ENCODE results near the gene TCP1.
"Not testable (repeated sequence)": the region's sequence is repeated elsewhere in the genome, so short reads cannot be mapped to it uniquely, and the experiment has no call there.

TCP1 gene

DNA sequence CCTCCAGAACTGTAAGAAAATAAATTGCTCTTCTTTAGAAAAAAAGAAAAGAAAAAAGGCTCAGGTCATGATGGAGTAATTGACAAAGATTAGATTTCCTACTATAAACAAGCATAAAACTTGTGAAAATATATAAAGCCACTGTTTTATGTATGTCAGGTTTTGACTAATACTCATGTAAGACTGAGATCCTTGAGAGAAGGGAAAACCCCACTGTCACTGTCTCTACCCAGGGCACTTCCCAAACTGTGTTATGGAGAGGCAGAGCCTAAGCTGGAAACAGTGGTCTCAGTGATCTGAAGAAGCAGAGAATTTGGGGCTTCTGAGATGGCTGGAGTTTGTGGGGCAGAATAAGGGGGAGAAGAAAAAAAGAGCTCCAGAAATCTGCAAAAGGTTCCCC is 19.9 kb downstream of the TCP1 start:
- DNase-seq = no peak

DNA sequence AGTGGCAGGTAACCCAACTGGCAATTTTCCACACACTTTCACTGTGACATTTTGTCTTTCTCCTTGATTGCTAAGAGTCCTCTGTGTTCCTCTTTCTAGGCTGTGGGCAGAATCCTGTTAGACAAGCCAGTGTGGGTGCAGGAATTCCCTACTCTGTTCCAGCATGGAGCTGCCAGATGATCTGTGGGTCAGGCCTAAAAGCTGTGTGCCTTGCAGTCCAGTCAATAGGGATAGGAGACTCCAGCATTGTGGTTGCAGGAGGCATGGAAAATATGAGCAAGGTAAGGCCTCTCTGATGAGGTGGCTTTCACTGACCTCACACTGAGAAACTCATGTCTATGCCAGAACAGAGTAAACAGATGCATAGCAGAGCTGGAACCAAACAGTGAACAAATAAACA is 22.5 kb downstream of the TCP1 start:
- DNase-seq = no peak

DNA sequence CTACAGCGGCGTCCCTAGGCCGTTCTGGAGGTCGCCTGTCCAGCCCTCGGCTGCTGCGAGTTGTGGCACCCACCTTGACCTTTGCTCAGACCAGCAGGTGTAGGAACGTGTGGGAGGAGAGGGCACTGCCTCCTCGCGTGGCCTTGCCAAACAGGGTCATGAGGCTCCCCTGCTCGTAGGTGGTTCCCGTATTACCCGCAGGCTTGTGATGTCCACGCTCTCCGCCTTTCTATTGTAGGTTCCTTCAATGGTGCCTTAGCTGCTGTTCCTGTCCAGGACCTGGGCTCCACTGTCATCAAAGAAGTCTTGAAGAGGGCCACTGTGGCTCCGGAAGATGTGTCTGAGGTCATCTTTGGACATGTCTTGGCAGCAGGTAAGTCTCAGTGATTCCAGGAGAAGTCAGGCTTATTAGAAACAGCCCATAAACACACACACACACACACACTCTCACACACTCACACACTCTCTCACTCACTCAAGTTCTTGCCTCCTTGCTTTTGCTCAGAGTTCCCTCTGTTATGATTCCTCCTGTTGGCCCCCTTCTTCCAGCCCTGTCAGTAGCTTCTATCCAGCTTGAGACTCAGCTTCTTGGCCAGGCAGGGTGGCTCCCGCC is 26.6 kb downstream of the TCP1 start:
- DNase-seq = no peak

DNA sequence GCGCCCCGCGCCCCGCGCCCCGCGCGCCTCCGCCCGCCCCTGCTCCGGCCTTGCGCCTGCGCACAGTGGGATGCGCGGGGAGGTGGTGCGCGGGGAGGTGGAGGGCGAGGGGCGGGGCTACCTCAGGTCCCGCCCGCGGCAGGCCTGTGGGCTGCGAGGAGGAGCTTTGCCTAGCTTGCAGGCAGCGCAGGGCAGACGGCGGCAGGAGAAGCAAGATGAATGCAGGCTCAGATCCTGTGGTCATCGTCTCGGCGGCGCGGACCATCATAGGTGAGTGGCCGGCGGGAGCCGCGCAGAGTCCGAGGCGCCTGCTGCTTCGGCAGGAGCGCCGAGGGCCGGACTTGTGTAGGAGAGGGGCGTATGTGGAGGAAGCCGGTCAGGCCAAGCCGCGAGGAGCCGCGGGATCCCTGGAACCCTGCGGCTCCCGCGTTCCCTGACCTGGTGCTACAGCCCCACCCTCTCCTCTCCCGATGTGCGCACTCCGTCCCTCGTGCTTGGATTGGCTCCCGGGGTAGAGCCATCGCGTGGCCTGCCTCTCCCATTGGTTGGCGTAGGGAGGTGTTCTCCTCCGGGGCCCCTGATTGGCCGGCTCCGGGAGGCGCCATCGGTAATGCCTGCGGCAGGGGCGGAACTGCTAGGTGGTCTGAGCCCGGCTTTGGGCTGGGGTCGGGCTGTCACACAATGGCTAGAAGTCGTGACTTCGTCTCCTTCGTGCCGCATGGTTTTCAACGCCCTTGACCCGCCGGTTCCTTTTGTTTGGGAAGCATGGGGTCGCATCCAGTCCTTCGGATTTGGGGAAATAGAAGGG is 27.3 kb downstream of the TCP1 start, which contains the start of gene ACAT2:
ACAT2 (plus strand) TSS at position 173 of the 808 bp plus-strand sequence; CDS start at position 216, 43 bp downstream.
- DNase-seq = peak; percentile 91

DNA sequence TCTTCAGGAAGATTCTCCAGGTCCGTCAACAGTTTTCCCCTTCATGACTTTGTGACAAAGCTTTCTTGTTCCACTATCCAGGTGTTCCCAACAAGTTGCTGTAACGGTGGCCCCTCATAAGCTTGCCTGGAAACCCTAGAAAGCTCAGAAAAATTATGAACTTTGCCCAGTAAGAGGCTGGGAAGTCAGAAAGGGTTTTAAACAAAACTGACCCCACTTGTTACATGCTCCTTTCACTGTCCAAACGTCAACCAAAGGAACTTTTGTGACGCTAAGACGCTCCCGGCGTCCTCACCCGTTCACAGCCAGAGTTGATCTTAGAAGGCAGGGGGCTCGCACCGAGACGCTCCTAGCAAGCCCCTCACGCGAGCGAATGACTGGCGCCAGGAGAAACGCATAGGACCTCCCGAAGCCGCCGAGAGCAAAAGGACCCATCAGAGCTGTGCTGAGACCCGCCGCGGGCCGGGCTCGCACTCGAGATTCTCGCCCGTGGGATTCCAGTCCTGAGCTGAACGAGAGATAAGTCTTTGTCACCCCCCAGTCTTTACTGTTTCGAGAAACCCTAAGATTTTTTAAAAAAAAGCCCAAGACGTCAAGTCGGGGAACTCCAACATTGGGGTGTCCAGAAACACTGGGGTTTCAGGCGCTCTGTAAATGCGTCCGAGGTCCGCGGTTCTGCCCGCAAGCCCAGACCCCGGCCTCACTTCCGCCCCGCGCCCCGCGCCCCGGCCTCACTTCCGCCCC is 28.1 kb downstream of the TCP1 start:
- DNase-seq = no peak

DNA sequence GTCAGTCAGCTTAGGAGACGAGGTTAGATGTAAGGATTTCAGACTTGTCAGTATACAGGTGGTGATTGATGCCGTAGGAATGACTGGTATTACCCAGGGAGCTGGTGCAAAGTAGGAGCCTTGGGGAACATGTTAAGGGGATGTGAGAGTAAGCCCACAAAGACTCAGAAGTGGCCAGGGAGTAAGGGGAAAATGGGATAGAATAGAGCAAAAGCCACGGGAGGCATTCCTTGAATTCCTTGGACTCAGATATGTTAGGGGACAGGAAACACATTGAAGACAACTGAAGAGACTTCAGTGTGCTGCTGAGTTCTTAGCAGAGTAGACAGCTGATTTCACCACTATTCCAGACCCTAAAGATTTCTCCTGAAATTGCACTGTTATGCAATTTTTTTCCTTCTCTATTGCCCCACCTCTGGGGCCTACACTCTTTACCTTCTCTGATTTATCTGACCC is 28.8 kb downstream of the TCP1 start:
- no peak for DNase-seq

DNA sequence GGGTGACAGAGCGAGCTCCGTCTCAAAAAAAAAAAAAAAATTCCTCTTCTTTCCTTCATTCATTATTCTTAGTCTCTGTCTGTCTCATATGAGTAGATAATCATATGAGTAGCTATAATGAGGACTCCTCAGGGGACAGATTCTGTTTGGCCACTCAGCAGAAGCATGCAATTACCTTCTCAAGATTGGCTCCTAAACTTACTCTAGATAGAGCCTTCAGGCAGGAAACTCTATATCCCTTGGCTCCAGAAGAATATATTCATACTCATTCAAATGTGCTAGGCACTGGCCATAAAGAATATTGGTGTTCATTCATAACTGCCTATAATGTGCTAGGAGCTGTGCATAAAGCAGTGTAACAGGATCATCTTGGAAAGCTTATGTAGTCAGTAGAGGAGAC is 29.8 kb downstream of the TCP1 start:
- DNase-seq = no peak

DNA sequence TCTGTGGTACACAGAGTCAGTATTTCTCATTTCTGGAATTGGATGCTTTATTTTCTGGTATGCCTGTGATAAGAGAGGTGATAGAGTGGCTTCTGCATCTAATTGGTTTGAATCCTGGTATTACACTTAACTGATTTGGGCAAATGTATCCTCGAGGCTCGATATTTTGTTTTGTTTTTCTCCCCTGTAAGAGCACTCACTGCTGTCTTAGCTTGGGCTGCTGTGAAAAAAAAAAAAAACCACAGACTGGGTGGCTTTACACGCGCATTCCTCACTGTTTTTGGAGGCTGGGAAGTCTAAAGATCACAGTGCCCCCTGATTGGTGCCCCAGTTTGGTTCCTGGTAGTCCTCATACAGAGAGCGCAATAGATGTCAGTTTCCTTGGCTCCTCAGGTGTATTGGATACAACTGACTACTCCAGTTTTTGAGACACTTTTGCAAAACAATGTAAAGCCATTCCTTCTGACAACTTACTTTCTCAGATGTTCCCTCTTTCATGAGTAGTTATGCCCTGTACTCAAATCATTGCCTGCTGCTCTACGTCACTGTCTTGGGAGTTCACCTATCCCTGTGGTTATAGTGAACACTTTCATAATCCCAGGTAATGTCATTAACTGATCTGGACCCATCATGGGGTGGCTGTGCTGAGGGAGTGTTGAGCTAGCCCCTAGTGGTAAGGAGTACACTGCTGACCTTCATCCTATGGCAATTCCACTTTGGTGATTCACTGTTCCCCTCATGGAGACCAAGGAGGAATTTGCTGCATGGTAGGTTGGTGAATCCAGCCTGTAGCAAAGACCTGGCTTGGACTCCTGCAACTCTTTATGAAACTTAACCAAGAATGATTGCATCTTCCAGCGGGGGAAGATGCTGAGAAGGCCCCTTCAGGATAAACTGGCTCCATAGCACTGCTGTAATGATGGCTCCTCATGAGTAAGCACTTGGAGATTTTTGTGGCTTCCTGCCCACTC is 31.1 kb downstream of the TCP1 start:
- DNase-seq = no peak

DNA sequence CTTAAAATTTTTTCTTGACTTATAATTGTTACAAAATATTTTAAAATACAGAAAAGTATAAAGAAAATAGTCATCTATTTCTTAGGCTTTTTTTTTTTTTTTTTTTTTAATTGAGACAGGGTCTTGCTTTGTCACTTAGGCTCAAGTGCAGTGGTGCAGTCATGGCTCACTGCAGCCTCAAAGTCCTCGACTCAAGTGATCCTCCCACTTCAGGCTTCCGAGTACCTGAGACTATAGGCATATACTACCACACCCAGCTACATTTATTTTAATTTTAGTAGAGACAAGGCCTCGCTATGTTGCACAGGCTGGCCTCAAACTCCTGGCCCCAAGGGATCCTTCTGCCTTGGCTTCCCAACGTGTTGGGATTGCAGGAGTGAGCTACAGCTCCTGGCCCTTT is 32.9 kb downstream of the TCP1 start:
- DNase-seq = no peak

DNA sequence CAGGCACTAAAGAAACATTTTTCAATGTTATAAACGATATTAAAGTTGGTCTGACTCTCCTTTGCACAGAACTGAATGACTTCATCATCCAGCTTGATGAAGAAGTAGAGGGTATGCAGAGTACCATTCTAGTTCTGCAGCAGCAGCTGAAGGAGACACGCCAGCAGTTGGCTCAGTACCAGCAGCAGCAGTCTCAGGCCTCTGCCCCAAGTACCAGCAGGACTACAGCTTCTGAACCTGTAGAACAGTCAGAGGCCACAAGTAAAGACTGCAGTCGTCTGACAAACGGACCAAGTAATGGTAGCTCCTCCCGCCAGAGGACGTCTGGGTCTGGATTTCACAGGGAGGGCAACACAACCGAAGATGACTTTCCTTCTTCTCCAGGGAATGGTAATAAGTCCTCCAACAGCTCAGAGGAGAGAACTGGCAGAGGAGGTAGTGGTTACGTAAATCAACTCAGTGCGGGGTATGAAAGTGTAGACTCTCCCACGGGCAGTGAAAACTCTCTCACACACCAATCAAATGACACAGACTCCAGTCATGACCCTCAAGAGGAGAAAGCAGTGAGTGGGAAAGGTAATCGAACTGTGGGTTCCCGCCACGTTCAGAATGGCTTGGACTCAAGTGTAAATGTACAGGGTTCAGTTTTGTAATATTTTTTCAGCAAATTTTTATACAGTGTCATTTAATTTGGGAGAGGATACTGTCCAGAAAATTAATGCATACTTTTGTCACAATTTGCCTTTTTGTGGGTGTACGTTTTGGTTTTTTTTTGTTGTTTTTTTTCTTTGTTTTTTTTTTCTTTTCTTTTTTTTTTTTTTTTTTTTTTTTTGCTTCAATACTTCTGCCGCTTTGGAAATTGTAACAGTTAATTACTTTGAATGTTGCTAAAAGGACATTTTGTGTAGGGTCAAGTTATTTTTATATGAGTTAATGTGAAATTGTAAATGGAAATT is 34.2 kb downstream of the TCP1 start:
- no peak for DNase-seq

DNA sequence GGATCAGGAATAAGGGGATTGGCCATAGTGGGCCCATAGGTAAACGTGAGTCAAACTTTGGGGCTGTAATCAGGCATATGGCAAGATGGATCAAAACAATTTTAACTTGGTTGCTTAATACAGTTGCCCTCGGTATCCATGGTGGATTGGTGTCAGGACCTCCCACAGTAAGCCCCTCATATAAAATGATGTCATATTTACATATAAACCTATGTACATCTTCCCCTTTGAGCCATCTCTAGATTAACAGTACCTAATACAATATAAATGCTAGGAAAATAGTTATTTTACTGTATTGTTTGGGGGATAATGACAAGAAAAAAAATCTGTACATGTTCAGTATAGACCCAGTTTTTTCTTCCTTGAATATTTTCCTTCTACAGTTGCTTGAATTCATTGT is 35.0 kb downstream of the TCP1 start:
- DNase-seq = no peak

DNA sequence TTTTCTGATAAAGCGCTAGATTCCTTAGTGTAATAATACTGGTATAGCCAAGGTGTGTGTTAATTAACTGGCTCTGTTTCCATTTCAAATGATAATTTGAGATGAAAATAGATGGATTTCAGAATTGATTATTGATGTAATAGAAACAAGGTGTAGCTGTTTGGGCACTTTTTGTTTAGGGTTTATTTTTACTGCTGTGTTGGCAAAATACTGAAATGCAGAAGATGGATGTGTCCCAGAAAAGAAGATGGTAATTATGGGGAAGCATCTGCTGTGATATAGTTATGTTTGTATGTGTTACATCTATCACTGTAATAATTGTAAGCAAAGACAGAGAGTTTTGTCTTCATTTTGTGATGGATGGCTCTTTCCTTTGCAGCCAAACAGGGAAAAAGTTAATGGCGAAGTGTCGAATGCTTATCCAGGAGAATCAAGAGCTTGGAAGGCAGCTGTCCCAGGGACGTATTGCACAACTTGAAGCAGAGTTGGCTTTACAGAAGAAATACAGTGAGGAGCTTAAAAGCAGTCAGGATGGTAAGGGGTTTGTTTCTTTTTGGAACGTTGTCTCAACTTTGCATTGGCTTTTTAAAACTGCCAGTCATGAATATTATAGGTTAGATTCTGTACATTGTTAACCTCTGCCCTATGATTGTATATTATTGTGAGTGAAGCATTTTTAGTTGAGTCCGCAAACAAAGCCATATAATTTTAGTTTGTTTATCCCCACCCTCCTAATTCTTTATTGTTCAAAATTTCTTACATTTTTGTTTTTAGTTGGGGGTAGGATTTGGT is 36.1 kb downstream of the TCP1 start:
- no peak for DNase-seq

DNA sequence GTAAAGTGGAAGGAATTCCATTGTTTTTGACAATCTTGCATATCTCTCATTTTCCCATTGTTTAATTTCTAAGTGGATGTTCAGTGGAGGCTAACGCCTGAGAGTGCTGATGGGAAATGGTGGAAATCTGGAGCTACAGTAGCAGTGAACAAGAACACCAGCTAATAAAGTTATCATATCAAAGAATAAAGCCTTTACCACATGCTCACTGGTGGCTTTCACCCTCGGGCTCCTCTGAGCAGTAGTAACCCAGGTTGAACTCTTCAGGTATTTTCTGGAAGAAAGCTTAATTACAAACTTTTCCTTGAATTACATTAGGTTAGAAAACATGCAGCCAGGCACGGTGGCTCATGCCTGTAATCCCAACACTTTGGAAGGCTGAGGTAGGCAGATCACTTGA is 38.0 kb downstream of the TCP1 start:
- no peak for DNase-seq

DNA sequence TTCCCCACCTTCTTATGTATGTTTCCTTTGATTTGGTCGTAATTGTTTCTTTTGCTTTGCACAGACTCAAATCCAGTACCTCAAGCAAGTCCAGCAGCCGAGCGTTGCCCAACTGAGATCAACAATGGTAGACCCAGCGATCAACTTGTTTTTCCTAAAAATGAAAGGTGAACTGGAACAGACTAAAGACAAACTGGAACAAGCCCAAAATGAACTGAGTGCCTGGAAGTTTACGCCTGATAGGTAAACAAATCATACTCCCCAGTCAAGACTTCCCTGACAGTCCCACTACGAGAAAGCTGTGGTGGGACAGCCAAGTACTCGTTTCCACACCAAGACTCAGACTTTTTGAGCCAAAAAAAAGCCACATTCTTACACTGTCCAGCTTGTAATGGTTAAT is 41.3 kb downstream of the TCP1 start:
- DNase-seq = not testable (repeated sequence)

DNA sequence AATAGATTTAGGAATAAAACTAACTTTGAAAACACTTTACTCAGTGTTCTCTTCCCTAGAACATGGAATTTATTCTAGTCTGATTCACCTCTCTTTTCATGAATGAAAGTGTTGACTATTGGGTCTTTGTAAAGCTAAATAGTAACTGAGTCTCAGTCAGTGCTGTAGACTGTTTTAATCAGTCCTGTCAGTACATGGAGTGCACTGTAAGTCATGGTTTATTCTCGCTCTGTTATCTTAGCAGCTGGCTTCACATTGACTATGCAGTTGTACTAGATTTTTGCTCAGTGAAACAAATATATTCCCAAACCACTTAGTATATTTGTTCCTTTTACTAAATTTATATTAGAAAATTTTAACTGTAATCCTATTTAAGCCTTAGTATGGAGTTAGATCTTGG is 42.6 kb downstream of the TCP1 start:
- no peak for DNase-seq

DNA sequence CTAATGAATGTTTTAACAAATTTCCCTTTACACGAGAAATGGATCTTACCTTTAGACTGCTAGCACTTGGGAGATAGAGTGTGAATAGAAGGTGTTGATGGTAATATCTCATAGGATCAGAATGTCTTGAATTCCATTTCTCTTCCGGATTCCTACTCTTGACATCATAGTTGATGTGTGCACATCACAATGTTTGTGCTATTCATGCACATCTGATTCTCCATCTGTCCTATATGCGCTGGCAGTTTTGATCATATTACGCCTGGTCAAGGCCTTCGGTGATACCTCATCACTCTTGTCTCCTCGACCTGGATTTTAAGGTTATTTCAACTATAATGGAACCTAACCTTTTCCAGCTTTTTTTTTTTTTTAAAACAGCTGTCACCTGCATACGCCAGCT is 44.3 kb downstream of the TCP1 start:
- no peak for DNase-seq

DNA sequence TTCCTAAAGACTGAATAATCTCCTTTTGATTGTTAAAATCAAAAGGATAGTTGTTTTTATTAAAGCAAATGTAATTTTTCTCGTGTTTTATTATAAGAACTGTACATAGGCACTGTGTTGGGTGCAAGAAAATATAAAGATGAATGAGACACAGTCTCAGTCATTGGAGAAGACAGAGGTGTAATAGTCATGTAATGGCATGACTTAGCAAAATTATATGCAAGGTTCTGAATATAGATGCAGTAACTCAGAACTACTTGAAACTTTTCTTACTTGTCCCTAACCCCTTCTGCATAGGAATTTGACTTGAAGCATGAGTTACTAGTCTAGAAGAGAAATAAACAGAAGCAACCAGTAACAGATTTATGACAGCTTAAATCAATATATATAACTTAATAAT is 47.2 kb downstream of the TCP1 start:
- DNase-seq = no peak

DNA sequence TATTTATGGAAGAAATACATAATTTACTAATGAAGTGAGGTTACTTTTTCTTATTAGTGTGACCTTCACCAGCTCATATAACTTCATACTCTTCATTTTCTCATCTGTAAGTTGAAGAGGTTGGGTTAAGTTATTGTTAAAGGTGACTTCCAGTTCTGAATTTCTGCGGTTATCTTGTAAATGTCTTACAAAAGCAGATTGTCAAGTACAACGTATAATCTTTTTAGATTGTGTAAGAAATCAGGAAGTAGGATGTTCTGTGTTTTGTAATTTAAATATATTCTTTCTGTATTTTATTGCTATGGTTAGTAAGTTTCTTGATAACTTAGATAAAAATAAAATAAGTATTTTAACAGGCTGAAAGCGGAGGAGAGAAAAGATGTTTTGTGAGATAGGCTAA is 50.1 kb downstream of the TCP1 start:
- no peak for DNase-seq

DNA sequence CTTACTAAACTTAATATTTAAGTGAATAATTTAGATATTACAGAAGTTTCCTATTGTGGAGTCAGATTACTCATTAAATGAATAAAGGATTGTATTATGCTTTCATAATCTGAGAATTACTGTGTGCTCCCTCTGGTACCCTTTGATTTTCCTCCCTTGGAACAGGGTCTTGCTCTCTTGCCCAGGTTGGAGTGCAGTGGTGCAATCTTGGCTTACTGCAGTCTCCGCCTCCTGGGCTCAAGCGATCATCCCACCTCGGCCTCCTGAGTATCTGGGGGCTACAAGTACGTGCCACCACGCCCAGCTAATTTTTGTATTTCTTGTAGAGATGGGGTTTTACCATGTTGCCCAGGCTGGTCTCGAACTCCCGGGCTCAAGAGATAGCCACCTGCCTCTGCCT is 52.5 kb downstream of the TCP1 start:
- DNase-seq = no peak

DNA sequence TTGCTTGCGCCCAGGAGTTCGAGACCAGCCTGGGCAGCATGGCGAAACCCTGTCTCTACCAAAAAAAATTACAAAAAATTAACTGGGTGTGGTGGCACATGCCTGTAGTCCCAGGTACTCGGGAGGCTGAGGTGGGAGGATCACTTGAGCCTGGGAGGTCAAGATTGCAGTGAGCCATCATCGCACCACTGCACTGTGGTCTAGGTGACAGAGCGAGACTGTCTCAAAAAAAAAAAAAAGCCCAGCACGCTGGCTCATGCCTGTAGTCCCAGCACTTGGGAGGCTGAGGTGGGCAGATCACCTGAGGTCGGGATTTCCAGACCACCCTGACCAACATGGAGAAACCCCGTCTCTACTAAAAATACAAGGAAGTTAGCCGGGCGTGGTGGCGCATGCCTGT is 56.0 kb downstream of the TCP1 start:
- DNase-seq = not testable (repeated sequence)

DNA sequence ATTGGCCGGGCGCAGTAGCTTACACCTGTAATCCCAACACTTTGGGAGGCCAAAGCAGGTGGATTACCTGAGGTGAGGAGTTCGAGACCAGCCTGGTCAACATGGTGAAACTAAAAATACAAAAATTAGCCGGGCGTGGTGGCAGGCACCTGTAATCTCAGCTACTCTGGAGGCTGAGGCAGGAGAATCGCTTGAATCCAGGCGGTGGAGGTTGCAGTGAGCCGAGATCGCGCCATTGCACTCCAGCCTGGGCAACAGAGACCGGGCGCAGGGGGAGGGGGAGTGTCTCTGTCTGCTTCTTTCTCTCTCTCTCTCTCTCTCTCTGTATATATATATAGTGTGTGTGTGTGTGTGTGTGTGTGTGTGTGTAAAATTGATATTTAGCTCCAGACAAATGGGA is 56.9 kb downstream of the TCP1 start:
- DNase-seq = not testable (repeated sequence)
